GM12878 (cell line): Measurements from ENCODE around the gene MDFIC. TPM values are rescaled to one million over a fixed set of nuclear protein-coding genes. Genes with fewer than 3 reads are reported as not detected.

Source experiments
- ATF7 ChIP-seq: fragments of 450-650 bp; IDR thresholded peaks from 2 replicates; pipeline ENCODE4 v1.6.1; 2016; ENCODE audit warnings: low read depth, mild to moderate bottlenecking
- DPF2 ChIP-seq: fragments of 450-650 bp; IDR thresholded peaks from 2 replicates; pipeline ENCODE4 v1.6.1; 2017; ENCODE audit warnings: mild to moderate bottlenecking
- LARP7 ChIP-seq: fragments of 450-650 bp; IDR thresholded peaks from 2 replicates; pipeline ENCODE4 v1.6.1; 2017; ENCODE audit warnings: mild to moderate bottlenecking
- MXI1 ChIP-seq: fragments of 150-350 bp; IDR thresholded peaks from 2 replicates; pipeline ENCODE4 v1.6.1; 2011; ENCODE audit warnings: low read depth, mild to moderate bottlenecking, inconsistent platforms, low read length, improper control_type of control experiment
- SMAD1 ChIP-seq: fragments of 450-650 bp; IDR thresholded peaks from 2 replicates; pipeline ENCODE4 v1.6.1; 2018; ENCODE audit warnings: mild to moderate bottlenecking, low read depth; ENCODE audit not compliant: partially characterized antibody
- TAF1 ChIP-seq: IDR thresholded peaks from 2 replicates; pipeline ENCODE4 v1.6.1; 2011; ENCODE audit warnings: mild to moderate bottlenecking, low read depth, low read length, borderline replicate concordance
- TCF3 ChIP-seq: IDR thresholded peaks from 2 replicates; pipeline ENCODE4 v1.6.1; 2012; ENCODE audit warnings: low read depth, mild to moderate bottlenecking, low read length, borderline replicate concordance; ENCODE audit not compliant: insufficient read depth
- TCF7 ChIP-seq: IDR thresholded peaks from 2 replicates; pipeline ENCODE4 v1.6.1; 2014; ENCODE audit warnings: antibody characterized with exemption, borderline replicate concordance
- ZNF24 ChIP-seq: fragments of 450-650 bp; IDR thresholded peaks from 2 replicates; pipeline ENCODE4 v1.6.1; 2017; ENCODE audit warnings: antibody characterized with exemption, mild to moderate bottlenecking
- ZNF384 ChIP-seq: IDR thresholded peaks from 2 replicates; pipeline ENCODE4 v1.6.1; 2012; ENCODE audit warnings: low read depth, mild to moderate bottlenecking, low read length, improper control_type of control experiment, borderline replicate concordance
- polyA plus RNA-seq, 11 experiments: library from polyadenylated mRNA; depleted of rRNA in 4 of 11; unstranded in 6 of 11; stranded (reverse) in 5 of 11; fragments of >200 nt; fragmentation: Nextera tagmentation in 4 of 11; fragmentation: Illumina TruSeq in 1 of 11; extraction: Ambion mirVana in 4 of 11; extraction: Trizol in 1 of 11; gene quantifications; 1 replicate in 1 of 11; 2 replicates in 10 of 11; pipeline versions ENCODE4 v1.2.1 to v1.2.3, GENCODE V29; 2011 to 2016; ENCODE audit warnings: inconsistent platforms in 2 of 11, missing spikeins in 2 of 11, low read depth in 1 of 11
- total RNA-seq, 4 experiments: library from RNA; depleted of rRNA in 3 of 4; stranded (reverse); fragments of >200 nt in 3 of 4; fragmentation: Illumina TruSeq in 1 of 4; extraction: Trizol in 1 of 4; gene quantifications; 2 replicates each; pipeline versions ENCODE4 v1.2.1 to v1.2.3, GENCODE V29; 2013 to 2021
- TF ChIP-seq, protein P1 (sequence below): IDR thresholded peaks from 2 replicates; pipeline ENCODE4 v1.6.1; 2012; ENCODE audit warnings: improper control_type of control experiment, low read depth, low read length; ENCODE audit not compliant: insufficient replicate concordance
- TF ChIP-seq, protein P2 (sequence below): IDR thresholded peaks from 2 replicates; pipeline ENCODE4 v1.6.1; 2012; ENCODE audit warnings: low read depth, low read length, improper control_type of control experiment
- TF ChIP-seq, protein P3 (sequence below): IDR thresholded peaks from 2 replicates; pipeline ENCODE4 v1.6.1; 2012; ENCODE audit warnings: low read length, inconsistent platforms

The MDFIC gene
- total and polyA plus RNA-seq, 10 of the 15 experiments (the other 5 are each of a cell fraction or from before 2014, with no cell fraction given) = 7.3 to 58.4 (median 40.0) TPM

DNA sequence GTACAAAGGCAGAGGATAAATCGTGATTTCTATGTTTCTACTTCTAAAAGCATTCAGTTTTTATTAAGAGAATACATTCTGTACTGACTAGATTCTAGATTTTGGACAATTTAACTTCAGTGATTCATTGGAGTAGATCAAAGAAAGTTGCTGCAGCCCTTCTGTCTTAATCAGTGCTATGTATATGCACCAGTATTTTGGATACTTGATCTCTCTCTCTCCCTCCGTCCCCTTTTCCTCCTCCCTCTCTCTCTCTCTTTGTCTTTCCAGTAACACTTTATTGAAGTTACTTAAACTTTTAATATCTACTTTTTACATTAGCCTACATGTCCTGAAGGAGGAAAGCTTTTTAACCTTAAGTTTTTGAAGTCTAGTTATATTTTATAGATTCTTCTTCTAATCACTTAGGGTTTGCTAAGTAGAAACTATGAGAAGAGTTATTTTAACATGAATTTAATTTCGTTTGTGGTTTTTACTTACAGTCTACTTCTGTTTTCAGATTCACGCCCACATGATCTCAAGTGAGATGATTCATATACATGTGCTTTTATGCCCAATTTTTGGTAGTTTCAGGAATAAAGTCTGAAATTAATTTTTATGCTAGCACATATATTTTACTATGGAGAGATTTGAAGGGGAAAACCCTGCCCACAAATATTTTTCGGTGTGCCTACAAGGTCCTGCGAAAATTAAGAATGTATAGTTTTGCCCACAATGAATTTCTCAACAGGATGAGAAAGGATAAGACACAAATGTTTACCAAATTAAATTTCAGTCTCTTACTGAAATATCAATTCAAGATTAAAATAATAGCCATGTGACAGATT is 9.1 kb downstream of the MDFIC start (continued):
- TF ChIP-seq DPF2 = 0 out of 2 replicates have a peak, but pooled peaks have one; percentile 87
- no peak for TF ChIP-seq LARP7
- peak; percentile 89; the same call in 1 of the 2 replicates for TF ChIP-seq MXI1
- TF ChIP-seq, protein P1, sequence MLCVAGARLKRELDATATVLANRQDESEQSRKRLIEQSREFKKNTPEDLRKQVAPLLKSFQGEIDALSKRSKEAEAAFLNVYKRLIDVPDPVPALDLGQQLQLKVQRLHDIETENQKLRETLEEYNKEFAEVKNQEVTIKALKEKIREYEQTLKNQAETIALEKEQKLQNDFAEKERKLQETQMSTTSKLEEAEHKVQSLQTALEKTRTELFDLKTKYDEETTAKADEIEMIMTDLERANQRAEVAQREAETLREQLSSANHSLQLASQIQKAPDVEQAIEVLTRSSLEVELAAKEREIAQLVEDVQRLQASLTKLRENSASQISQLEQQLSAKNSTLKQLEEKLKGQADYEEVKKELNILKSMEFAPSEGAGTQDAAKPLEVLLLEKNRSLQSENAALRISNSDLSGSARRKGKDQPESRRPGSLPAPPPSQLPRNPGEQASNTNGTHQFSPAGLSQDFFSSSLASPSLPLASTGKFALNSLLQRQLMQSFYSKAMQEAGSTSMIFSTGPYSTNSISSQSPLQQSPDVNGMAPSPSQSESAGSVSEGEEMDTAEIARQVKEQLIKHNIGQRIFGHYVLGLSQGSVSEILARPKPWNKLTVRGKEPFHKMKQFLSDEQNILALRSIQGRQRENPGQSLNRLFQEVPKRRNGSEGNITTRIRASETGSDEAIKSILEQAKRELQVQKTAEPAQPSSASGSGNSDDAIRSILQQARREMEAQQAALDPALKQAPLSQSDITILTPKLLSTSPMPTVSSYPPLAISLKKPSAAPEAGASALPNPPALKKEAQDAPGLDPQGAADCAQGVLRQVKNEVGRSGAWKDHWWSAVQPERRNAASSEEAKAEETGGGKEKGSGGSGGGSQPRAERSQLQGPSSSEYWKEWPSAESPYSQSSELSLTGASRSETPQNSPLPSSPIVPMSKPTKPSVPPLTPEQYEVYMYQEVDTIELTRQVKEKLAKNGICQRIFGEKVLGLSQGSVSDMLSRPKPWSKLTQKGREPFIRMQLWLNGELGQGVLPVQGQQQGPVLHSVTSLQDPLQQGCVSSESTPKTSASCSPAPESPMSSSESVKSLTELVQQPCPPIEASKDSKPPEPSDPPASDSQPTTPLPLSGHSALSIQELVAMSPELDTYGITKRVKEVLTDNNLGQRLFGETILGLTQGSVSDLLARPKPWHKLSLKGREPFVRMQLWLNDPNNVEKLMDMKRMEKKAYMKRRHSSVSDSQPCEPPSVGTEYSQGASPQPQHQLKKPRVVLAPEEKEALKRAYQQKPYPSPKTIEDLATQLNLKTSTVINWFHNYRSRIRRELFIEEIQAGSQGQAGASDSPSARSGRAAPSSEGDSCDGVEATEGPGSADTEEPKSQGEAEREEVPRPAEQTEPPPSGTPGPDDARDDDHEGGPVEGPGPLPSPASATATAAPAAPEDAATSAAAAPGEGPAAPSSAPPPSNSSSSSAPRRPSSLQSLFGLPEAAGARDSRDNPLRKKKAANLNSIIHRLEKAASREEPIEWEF = peak; percentile 50
- TF ChIP-seq SMAD1 = peak; percentile 20
- no peak for TF ChIP-seq TAF1
- TF ChIP-seq, protein P2, sequence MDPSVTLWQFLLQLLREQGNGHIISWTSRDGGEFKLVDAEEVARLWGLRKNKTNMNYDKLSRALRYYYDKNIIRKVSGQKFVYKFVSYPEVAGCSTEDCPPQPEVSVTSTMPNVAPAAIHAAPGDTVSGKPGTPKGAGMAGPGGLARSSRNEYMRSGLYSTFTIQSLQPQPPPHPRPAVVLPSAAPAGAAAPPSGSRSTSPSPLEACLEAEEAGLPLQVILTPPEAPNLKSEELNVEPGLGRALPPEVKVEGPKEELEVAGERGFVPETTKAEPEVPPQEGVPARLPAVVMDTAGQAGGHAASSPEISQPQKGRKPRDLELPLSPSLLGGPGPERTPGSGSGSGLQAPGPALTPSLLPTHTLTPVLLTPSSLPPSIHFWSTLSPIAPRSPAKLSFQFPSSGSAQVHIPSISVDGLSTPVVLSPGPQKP = no peak
- no peak for TF ChIP-seq ZNF384
- TF ChIP-seq, protein P3, sequence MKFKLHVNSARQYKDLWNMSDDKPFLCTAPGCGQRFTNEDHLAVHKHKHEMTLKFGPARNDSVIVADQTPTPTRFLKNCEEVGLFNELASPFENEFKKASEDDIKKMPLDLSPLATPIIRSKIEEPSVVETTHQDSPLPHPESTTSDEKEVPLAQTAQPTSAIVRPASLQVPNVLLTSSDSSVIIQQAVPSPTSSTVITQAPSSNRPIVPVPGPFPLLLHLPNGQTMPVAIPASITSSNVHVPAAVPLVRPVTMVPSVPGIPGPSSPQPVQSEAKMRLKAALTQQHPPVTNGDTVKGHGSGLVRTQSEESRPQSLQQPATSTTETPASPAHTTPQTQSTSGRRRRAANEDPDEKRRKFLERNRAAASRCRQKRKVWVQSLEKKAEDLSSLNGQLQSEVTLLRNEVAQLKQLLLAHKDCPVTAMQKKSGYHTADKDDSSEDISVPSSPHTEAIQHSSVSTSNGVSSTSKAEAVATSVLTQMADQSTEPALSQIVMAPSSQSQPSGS = peak; percentile 64
- peak; percentile 67 for TF ChIP-seq ATF7
- TF ChIP-seq TCF3 = no peak
- no peak; the same call in 1 of the 2 replicates for TF ChIP-seq TCF7
- TF ChIP-seq ZNF24 = 0 out of 2 replicates have a peak, but pooled peaks have one; percentile 20
- TF ChIP-seq, all 136 proteins: peak for 23
